GM21576 (cell line): ENCODE data around the gene OPN3.

ENCODE experiments used
- ATAC-seq: cut with Tn5 transposase; IDR thresholded peaks from one replicate; pipeline ENCODE4 v1.9.1; 2021; ENCODE audit warnings: mild to moderate bottlenecking, moderate library complexity; ENCODE audit not compliant: unreplicated experiment

The OPN3 gene

GRCh38 chr1:241647658-241648057, 7.5 kb upstream of the OPN3 start:
- ATAC-seq = no peak

DNA sequence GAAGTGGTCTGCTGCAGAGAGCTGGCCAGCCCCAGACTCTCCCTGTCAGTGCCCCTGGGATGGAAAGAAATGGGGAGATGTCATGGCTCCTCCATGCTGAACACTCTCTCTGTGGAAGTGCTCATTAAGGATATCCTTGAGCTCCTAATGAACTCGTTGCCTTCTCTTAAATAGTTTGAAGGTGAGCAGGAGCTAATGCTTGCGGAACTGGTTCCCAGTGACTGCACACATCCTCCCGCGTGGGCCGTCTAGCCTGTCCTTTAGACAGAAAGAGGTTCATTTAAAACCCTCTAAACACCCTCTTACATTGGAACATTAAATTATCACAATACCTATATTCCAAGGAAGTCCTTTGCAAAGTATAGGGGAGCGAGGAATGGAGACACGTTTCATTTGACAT, 6.0 kb upstream of the OPN3 start:
- ATAC-seq = no peak

- no peak for ATAC-seq
Observed at GRCh38 chr1:241645199-241645598, 5.0 kb upstream of the OPN3 start.

DNA sequence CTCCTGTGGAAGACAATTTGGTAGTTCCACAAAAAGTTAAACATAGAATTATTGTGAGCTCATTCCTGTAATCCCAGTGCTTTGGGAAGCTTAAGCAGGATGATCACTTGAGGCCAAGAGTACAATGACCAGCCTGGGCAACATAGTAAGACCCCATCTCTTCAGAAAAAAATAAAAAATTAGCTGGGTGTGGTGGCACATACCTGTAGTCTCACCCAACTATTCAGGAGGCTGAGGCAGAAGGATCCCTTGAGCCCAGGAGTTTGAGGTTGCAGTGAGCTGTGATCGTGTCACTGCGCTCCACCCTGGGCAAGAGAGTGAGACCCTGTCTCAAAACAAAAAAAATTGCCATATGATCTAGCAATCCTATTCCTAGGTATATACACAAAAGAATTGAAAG, 4.1 kb upstream of the OPN3 start:
- ATAC-seq = no peak

GRCh38 chr1:241642593-241642944, 2.4 kb upstream of the OPN3 start:
- no peak for ATAC-seq

DNA sequence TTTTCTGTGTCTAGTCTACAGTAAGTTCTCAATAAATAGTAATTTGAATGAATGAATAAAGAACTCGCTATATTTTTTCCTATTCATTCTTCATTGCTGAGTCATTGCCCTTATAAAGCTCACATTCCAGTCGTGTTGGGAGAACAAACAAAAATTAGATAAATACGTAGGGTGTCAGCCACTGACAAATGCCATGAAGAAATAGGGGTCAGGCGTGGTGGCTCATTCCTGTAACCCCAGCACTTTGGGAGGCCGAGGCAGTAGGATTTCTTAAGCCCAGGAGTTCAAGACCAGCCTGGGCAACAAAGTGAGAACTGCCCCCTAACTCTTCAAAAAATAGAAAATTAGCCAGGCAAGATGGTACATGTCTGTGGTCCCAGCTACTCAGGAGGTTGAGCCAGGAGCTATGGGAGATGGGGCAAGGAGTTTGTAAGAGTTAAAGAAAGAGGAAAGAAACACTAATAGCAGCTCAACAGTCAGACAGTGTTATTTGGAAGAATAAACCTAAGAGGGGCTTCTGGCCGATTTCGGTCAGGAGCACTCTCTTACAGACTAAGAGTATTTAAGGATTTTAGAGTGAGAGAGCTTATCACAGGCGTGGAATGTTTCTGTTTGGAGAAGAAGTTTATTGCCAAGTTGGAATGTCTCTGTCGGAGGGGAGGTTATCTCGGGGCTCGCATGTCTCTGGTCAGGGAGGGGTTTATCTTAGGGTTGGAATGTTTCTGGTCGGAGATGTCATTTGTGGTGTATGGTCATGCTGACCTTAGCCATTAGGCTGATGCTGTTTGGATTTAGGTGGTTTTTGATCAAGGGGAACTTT, 1.8 kb upstream of the OPN3 start:
- ATAC-seq = no peak

DNA sequence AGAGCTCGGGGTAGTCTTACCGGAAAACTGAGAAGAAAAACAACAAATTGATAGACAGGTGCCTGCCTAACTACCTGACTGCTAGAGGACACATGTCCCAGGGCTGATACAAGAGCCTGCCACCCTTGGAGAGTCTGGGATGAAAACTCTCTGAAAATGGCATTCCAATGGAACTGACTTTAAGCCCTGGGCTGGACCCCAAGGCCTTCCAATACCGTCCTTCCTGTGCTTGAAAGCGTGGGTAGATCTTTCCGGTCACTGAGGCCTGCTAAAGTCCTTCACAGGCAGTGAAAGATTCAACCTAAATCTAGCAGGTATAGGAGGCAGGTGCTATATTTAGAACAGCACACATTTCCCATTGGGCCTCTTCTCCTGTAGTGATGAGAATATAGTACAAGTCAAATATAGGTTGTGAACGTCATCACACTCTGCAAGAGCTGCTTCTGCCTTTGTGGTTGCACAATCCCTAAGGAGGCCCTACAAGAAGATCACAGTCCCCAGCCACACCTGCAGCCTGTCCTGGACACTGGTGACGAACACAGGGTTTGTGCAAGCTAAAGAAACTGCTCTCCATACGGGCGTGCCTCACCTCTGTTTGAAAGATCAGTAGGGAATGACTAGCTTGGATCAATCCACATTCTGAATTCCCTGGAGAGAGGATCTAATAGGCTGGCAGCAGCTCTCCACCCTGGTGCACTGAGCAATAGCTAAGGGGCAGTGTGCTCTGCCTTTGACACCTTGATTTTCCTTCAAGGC, 876 bp upstream of the OPN3 start:
- no peak for ATAC-seq

DNA sequence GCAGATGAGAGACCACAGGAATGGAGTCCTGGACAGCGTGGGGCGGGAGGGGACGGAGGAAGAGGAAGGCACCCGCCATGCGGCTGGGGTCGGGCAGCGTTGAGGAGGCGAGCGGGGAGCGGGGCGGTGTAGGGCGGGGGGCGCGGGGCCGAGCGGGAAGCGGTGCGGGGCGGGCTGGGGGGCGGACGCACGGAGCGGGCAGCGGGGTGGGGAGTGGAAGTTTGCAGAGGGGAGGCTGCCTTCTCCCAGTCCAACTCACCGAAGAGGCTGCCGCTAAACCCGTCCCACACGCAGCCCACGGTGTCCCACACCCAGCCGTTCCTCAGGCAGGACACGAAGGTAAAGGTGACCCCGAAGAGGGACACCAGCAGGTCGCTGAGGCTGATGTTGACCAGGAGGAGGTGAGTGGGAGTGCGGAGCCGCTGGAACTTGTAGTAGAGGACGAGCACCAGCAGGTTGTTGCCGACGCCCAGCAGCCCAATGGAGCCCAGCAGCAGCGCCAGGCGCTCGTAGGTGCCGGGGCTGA, 483 bp downstream of the OPN3 start:
- ATAC-seq = peak; percentile 40

- ATAC-seq = peak; percentile 21
Observed at GRCh38 chr1:241638909-241639622, 1.1 kb downstream of the OPN3 start.

GRCh38 chr1:241638099-241638682, 2.0 kb downstream of the OPN3 start:
- ATAC-seq = no peak

DNA sequence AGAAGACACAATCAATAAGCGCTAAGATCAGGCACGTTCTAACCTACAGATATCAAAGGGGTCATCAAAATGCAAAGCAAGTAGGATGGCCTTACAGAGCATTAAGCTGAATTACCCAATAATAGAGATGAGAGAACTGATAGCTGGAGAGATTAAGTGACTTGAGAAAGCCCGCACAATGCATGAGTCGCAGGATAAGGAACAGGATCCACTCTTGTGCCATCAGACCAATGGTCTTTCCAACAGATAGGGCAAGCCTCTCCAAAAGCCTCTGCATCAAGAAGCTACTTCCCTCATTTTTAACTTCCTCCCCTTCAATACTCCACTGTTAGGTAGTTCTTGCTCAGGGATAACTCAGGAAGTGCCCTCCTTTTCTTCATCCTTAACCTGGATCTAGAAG, 2.6 kb downstream of the OPN3 start:
- ATAC-seq = no peak

- ATAC-seq = no peak
Observed at GRCh38 chr1:241637046-241637590, 3.1 kb downstream of the OPN3 start.

DNA sequence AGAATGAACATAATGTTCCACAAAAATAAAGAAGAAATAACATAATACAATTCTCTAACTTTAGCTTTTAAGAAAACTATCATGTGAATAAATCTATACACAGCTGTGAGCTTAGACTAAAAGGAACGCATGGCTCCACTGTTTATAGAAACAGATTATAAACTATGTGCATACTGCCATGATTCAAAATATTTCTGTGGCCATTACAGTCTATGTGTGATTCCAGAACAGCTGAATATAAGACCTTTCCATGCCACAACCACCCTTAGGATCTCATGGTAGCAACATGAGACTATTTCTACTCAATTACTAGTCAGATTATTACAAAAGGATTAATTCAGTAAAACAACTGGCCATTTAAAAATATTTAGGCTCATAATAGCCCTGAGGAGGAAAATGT, 3.9 kb downstream of the OPN3 start:
- ATAC-seq = no peak

- ATAC-seq = no peak
Observed at GRCh38 chr1:241635556-241636152, 4.5 kb downstream of the OPN3 start.

- ATAC-seq = no peak
Observed at GRCh38 chr1:241632987-241633386, 7.2 kb downstream of the OPN3 start.

DNA sequence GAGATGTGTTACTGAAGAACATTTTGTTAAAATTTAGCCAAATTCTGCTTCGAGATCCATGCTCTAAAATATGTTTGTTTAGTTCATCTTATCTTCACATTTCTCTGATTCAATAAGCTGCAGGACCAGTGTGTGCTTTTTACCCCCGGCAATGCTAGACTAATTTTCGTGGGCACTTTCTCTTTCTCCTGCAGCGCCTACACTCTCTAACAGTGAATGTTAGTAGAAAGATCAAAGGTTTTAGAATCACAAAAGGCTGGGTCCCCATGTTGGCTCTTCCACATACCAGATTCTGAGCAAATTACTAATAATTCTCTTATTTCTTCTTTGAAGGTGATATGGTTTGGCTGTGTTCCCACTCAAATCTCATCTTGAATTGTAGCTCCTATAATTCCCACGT, 8.5 kb downstream of the OPN3 start:
- ATAC-seq = no peak

GRCh38 chr1:241630899-241631298, 9.3 kb downstream of the OPN3 start:
- ATAC-seq = no peak

DNA sequence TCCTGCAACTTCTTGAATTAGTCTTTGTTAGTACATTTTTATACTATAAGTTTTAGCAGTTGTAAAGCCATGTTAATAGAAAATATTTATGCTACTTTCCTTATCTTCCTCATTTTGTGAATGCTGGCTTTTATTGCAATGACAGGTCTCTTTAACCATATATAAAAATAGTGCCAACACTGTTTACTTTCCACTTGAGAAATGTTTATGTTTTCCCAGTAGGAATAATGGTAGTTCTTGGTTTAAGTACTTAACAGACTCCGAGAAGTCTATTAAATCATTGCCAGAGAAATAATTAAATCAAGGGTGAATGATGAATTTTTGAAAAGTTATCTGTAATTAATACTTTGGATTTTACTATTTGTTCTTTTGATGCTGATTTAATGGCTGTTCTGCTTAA, 9.7 kb downstream of the OPN3 start:
- no peak for ATAC-seq

DNA sequence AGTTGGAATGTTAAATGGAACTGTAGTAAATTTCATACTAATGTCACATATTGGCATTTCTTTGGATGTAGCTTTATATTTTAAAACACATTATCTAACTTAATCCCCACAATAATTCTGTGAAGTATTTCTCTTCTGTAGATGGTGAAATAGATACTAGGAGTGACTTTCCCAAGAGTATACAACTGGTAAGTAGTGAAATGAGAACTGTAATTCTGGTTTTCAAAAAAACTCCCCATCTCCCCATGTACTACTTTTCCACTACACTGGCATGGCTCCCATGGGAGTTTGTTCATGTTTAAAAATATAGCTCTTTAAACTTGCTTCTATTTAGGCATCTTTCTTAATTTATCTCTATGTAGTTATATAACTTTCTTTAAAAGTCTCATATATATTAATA, 10.2 kb downstream of the OPN3 start:
- ATAC-seq = no peak

DNA sequence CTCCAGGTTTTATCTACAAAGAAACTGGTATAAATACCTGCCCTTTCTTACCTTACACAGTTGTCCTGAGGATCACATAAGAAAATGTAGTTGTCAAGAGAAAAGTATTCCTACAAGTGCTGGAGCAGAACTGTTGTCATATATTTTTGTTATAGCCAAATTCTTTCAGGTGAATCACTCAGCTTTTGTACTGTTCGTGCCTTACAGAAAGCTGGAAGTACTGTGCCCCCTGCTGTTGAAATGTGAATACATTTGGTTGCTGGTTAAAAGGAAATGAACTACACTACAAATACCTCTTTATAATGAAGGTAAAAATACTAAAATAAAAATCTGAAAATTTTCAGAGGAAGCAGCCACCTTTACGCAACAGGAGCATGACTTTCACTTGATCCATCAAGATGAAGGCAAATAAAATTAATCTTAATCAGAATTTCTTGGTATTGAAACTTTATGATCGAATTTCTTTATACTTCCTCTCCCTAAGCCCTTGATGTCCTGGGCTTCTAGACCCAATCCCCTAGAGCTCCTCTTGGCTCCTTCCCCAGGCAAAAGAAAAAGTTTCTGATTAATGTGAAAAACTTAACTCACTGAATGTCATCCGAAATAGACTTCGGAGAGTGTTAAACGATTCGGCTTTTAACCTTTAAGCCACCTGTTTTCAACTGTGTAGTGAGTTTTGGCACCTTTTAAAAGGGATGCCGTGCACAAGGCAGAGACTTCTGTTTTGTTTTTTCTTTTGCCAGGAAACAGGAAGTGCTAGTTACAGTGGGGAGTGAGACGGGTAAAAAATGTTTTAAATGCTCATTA, 12.5 kb downstream of the OPN3 start:
- ATAC-seq = peak; percentile 85
